Epithelial cell of proximal tubule (primary cell): ENCODE data around the gene NECTIN4. TPM values are rescaled to one million over a fixed set of nuclear protein-coding genes. Genes with fewer than 3 reads are reported as not detected.

Experiments used
- DNase-seq: peaks from one replicate; pipeline ENCODE4 v3.0.0-alpha.2; 2011; ENCODE audit warnings: low read depth
- H3K4me3 ChIP-seq: 2 replicates; pipeline ENCODE4 v1.5.1; 2011; ENCODE audit warnings: low read depth, mild to moderate bottlenecking, low read length
- CTCF ChIP-seq: conservative IDR thresholded peaks from 2 replicates; pipeline ENCODE4 v1.5.1; 2012; ENCODE audit warnings: low read depth, mild to moderate bottlenecking, low read length
- total RNA-seq: library from RNA; depleted of rRNA; stranded (reverse); fragments of >200 nt; gene quantifications from 2 replicates; pipeline ENCODE4 v1.2.3, GENCODE V29; 2015

NECTIN4 gene
- total RNA-seq, 1 donor from 2014 or later, result 6.1 TPM

- no peak for DNase-seq
- no peak for TF ChIP-seq CTCF
These were observed 42.6 kb downstream of the NECTIN4 start for GRCh38 chr1:161046605-161047228.

GRCh38 chr1:161045736-161046604, 43.4 kb downstream of the NECTIN4 start, which contains the start of gene USF1:
Gene USF1 (minus strand): TSS chr1:161045977. CDS start chr1:161043275, 2,702 bp downstream.
- TF ChIP-seq CTCF, result no peak
- DNase-seq, result peak; percentile 79
- peak within 1 kb of the TSS; percentile 85 for H3K4me3 ChIP-seq

More at GRCh38 chr1:161046605-161047228, 42.6 kb downstream of the NECTIN4 start:
- peak overlapping the region; percentile 85 for H3K4me3 ChIP-seq

- DNase-seq, result no peak
- TF ChIP-seq CTCF, result no peak
- peak overlapping the region; percentile 85 for H3K4me3 ChIP-seq
These were observed 44.2 kb downstream of the NECTIN4 start for GRCh38 chr1:161044908-161045735.

GRCh38 chr1:161044535-161044907, 44.8 kb downstream of the NECTIN4 start:
- DNase-seq, result no peak
- TF ChIP-seq CTCF, result no peak
- peak overlapping the region; percentile 85 for H3K4me3 ChIP-seq

GRCh38 chr1:161039546-161039945, 49.8 kb downstream of the NECTIN4 start:
- no peak for TF ChIP-seq CTCF
- H3K4me3 ChIP-seq, result no peak overlapping the region
- DNase-seq, result no peak

- TF ChIP-seq CTCF, result no peak
- no peak for DNase-seq
- peak overlapping the region; percentile 97 for H3K4me3 ChIP-seq
These were observed 50.2 kb downstream of the NECTIN4 start for GRCh38 chr1:161039154-161039545.
